Measurements from ENCODE around the gene PBX2. TPM values are rescaled to one million over a fixed set of nuclear protein-coding genes. Genes with fewer than 3 reads are reported as not detected.
A peak's percentile ranks its signal among the peaks of the same experiment; 100 is the strongest.
"Not testable (repeated sequence)": the region's sequence is repeated elsewhere in the genome, so short reads cannot be mapped to it uniquely, and the experiment has no call there.

The PBX2 gene
- total RNA-seq, 1 donor from 2014 or later: 91.9 TPM

DNA sequence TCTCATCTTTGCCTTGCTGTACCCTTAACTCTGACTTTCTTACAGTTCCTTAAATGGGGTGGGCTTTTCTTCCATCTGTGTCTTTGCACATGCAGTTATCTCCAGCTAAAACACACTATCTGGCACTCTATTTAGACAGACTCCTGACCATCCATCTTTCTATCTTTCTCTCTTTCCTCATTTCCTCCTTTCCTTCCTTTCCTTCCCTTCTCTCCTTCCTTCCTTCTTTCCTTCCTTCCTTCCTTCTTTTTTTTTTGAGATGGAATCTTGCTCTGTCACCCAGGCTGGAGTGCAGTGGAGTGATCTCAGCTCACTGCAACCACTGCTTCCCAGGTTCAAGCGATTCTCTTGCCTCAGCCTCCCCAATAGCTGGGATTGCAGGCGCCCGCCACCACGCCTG, 25.6 kb upstream of the PBX2 start:
- no peak for DNase-seq (ENCODE audit: low spot score)
- Mint-ChIP-seq H3K4me1 (ENCODE audit: low read depth) (no peaks in the 10 kb centered on the region), H3K27me3 (ENCODE audit: insufficient read depth) (peaks cover 10% of the 10 kb centered on the region), H3K27ac (no peak overlapping the region), H3K4me3 (no peak overlapping the region), H3K36me3 (ENCODE audit: low read depth) (no peaks in the 10 kb centered on the region), H3K9me3 (no peaks in the 10 kb centered on the region)
- intact Hi-C loops (cut with micrococcal nuclease): no loop called here

DNA sequence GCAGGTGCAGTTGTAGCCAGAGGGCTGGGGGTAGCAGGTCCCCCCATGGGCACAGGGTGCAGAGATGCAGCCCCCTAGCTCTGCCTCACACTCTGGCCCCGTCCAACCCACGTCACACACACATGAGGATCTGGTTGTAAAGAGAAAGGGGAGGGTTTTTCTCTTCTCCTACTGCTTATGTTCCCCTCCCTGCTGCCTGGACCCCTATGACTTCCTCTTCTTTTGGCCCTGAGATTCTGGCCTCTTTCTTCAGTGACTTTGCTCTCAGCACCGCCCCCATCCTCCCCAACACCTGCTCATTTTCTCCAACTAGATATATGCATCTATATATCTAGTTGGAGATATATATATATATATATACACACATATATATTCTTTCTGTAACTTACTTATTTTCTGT, 24.1 kb upstream of the PBX2 start:
- H3K27ac Mint-ChIP-seq: no peak overlapping the region
- H3K36me3 Mint-ChIP-seq (ENCODE audit: low read depth): no peaks in the 10 kb centered on the region
- intact Hi-C loops (cut with micrococcal nuclease): no loop called here
- no peak for DNase-seq (ENCODE audit: low spot score)
- no peaks in the 10 kb centered on the region for H3K9me3 Mint-ChIP-seq
- peaks cover 13% of the 10 kb centered on the region for H3K27me3 Mint-ChIP-seq (ENCODE audit: insufficient read depth)
- no peaks in the 10 kb centered on the region for H3K4me1 Mint-ChIP-seq (ENCODE audit: low read depth)
- no peak overlapping the region for H3K4me3 Mint-ChIP-seq

DNA sequence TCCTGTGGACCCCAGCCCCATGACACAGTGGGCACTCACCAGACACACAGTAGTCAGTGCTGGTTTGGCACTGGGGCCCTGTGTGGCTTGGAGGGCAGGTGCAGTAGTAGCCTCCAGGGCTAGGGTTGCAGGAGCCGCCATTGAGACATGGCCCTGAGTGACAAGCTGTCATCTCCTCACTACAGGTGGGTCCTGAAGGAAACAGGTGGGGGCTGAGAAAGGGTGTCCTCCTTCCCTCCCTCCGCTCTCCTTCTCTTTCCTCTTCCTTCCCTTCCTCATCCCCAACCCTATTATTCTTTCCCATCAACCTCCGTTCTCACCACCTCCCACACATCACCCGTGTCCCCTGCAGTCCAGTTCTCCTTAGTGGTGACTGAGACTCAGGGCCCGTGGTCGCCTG, 23.6 kb upstream of the PBX2 start:
- Mint-ChIP-seq H3K9me3 (no peaks in the 10 kb centered on the region), H3K27me3 (ENCODE audit: insufficient read depth) (peaks cover 13% of the 10 kb centered on the region), H3K36me3 (ENCODE audit: low read depth) (no peaks in the 10 kb centered on the region), H3K4me3 (no peak overlapping the region), H3K4me1 (ENCODE audit: low read depth) (no peaks in the 10 kb centered on the region), H3K27ac (no peak overlapping the region)
- no peak for DNase-seq (ENCODE audit: low spot score)
- intact Hi-C loops (cut with micrococcal nuclease): no loop called here

DNA sequence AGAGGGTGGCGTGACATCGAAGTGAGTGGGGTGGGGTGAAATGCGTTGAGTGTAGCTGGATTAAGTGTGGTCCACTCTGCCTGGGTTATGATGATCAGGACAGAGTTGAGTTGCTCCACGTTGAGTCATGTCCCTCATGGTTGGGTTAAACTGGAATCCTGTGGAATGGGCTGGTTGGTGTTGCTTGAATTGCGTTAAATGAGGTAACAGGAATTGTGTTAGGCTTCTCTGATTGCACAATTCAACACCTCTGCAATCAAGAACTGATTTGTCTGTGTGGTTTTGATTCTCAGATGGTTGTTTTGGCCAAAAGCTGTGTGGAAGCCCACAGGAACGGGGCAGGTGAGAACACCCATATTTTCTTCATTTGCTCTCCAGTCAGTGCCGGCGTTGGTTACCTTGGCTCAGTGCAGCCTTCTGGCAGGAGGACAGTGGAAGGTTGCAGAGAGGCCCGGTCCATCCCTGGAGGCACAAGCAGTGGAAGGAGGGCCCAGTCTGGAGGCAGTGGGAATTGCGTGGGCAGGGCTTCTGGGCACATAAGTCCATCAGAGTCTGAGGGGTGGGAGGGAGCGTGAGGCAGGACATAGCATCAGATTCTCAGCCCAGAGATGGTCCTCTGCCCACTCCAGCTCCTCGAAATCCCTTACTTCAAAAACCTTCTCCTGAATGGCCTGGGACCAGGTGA, 22.2 kb upstream of the PBX2 start:
- intact Hi-C loops (cut with micrococcal nuclease): no loop called here
- no peak overlapping the region for H3K27ac Mint-ChIP-seq

DNA sequence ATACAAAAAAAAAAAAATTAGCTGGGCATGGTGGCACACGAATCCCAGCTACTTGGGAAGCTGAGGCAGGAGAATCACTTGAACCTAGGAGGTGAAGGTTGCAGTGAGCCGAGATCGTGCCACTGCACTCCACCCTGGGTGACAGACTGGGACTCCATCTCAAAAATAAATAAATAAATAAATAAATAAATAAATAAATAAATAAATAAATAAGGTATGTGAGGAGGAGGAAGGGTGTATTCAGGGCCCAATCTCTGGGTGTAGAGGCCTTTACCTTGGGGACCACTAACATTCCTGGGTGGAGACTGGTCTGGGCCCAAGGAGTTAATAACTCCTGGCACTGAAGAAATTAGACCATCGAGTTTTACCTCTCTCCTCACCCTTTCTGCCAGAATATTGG, 21.4 kb upstream of the PBX2 start:
- H3K36me3 Mint-ChIP-seq (ENCODE audit: low read depth); DNase-seq (ENCODE audit: low spot score); H3K9me3 Mint-ChIP-seq; H3K4me3 Mint-ChIP-seq; H3K4me1 Mint-ChIP-seq (ENCODE audit: low read depth); intact Hi-C loops (cut with micrococcal nuclease); H3K27ac Mint-ChIP-seq: not testable (repeated sequence)
- peaks cover 20% of the 10 kb centered on the region for H3K27me3 Mint-ChIP-seq (ENCODE audit: insufficient read depth)

More for the DNA sequence above, 22.2 kb upstream of the PBX2 start:
- H3K36me3 Mint-ChIP-seq (ENCODE audit: low read depth): no peaks in the 10 kb centered on the region
- peaks cover 17% of the 10 kb centered on the region for H3K27me3 Mint-ChIP-seq (ENCODE audit: insufficient read depth)
- H3K4me1 Mint-ChIP-seq (ENCODE audit: low read depth): no peaks in the 10 kb centered on the region
- H3K4me3 Mint-ChIP-seq: no peak overlapping the region
- no peak for DNase-seq (ENCODE audit: low spot score)
- no peaks in the 10 kb centered on the region for H3K9me3 Mint-ChIP-seq

DNA sequence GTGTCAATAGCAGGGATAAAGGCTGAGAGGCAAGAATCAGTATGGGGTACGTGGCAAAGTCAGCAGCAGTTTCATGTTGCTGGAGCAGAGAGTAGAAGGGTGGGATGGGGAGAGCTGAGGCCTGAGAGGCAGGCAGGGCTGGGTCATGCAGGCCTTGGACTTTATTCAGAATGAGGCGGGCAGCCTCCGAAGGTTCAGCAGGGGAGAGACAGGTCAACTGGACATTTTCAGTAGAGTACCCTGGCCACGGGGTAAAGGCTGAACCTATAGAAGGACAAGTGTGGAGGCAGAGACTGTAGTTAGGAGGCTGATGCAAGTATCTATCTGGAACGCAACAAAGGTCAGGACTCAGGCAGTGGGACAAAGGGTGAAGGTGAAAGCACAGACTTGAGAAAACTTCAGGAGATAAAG, 20.2 kb upstream of the PBX2 start:
- DNase-seq (ENCODE audit: low spot score): no peak
- H3K27me3 Mint-ChIP-seq (ENCODE audit: insufficient read depth): peaks cover 23% of the 10 kb centered on the region
- intact Hi-C loops (cut with micrococcal nuclease): no loop called here
- no peak overlapping the region for H3K4me3 Mint-ChIP-seq
- H3K27ac Mint-ChIP-seq: no peak overlapping the region
- no peaks in the 10 kb centered on the region for H3K9me3 Mint-ChIP-seq
- H3K36me3 Mint-ChIP-seq (ENCODE audit: low read depth): no peaks in the 10 kb centered on the region
- no peaks in the 10 kb centered on the region for H3K4me1 Mint-ChIP-seq (ENCODE audit: low read depth)

DNA sequence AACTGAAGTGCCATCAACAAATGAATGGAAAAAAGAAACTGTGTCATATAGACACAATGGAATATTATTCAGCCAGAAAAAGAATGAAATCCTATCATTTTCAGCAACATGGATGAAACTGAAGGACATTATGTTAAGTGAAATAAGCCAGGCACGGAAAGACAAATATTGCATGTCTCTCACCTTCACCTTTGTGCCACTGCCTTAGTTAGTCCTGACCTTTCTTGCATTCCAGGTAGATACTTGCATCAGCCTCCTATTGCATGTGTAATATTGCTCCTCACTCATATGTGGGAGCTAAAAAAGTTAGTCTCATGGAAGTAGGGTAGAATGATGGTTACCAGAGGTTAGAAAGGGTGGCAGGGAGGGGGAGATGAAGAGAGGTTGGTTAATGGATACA, 19.0 kb upstream of the PBX2 start:
- DNase-seq (ENCODE audit: low spot score): no peak
- Mint-ChIP-seq H3K27ac (no peak overlapping the region), H3K4me1 (ENCODE audit: low read depth) (no peaks in the 10 kb centered on the region), H3K27me3 (ENCODE audit: insufficient read depth) (peaks cover 26% of the 10 kb centered on the region), H3K9me3 (no peaks in the 10 kb centered on the region), H3K4me3 (no peak overlapping the region), H3K36me3 (ENCODE audit: low read depth) (no peaks in the 10 kb centered on the region)
- intact Hi-C loops (cut with micrococcal nuclease): no loop called here

DNA sequence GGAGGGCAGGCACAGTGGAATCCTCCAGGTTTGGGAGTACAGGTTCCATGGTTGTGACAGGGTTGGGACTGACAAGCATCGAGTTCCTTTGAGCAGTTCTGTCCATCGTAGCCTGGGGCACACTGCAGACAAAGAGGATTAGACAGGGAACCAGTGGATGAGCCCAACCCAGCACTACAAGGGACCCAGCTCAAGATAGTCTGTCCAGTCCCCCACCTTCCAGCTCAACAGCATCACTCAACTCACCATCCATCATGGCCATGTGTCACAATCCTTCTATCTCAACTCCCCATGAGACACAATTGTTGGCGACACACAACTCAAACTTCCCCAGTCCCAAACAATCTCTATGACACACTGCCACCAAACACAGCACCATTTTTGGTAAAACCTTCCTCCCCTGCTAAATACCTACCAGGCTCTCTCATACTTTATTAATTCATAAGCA, 14.3 kb upstream of the PBX2 start:
- Mint-ChIP-seq H3K4me3 (no peak overlapping the region), H3K36me3 (ENCODE audit: low read depth) (no peaks in the 10 kb centered on the region), H3K27ac (no peak overlapping the region), H3K4me1 (ENCODE audit: low read depth) (no peaks in the 10 kb centered on the region), H3K27me3 (ENCODE audit: insufficient read depth) (peaks cover 23% of the 10 kb centered on the region), H3K9me3 (no peaks in the 10 kb centered on the region)
- DNase-seq (ENCODE audit: low spot score): no peak
- intact Hi-C loops (cut with micrococcal nuclease): no loop called here

DNA sequence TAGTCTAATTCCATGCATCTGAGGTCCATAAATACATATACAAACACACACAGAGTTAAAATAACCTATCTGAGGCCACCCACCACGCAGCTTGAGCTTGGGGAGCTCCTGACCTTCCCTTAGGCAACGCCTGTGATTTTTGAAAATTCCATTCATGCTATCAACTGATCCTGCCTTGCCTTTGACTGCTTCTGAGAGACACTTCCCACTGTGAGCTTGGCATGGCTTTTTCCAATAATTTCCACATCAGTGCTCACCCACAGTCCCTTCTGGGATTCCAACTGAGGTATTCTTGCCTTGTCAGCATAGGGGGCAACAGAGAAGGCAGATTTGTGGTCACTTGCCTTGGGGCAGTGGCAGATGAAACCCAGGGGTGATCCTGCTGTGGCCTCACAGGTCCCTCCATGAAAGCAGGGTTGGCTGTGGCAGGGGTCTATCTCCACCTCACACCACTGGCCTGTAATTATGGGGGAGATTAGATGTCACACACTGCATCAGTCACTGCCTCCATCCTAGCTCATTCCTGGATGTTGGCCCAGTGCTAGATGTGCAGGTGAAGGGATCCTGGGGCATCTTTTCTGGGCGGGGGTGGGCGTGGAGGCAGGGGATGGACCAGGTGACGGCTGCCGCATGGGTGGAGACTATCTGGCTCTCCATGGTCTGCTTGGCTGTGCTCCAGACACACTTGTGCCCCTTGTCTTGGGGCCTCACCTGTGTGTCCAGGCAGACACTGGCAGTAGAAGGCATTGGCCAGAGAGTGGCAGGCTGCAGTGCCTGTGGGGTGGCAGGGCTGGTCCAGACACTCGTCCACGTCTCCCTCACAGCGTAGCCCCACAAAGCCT, 13.6 kb upstream of the PBX2 start:
- H3K27ac Mint-ChIP-seq: no peak overlapping the region
- DNase-seq (ENCODE audit: low spot score): no peak
- no peaks in the 10 kb centered on the region for H3K9me3 Mint-ChIP-seq
- no peaks in the 10 kb centered on the region for H3K36me3 Mint-ChIP-seq (ENCODE audit: low read depth)
- H3K4me3 Mint-ChIP-seq: no peak overlapping the region
- H3K27me3 Mint-ChIP-seq (ENCODE audit: insufficient read depth): peaks cover 25% of the 10 kb centered on the region
- H3K4me1 Mint-ChIP-seq (ENCODE audit: low read depth): no peaks in the 10 kb centered on the region
- intact Hi-C loops (cut with micrococcal nuclease): no loop called here

DNA sequence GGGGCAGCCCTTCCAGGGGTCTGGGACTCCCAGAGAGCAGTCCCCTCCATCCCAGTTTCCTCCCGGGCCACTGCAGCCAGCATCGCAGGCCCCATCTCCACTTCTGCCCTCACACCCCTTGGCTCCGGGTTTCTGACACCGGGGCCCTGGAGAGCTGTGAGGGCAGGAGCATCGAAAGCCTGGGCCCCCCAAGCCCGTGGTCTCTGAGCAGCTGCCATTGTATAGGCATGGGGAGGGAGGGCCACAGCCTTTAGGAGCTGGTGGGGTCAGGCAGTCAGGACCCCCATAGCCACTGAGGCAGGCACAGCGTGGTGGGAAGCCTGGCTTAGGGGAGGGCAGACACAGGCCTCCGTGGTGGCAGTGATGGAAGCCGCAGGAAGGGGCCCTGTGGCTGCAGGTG, 12.2 kb upstream of the PBX2 start:
- H3K36me3 Mint-ChIP-seq (ENCODE audit: low read depth): no peaks in the 10 kb centered on the region
- H3K4me1 Mint-ChIP-seq (ENCODE audit: low read depth): no peaks in the 10 kb centered on the region
- DNase-seq (ENCODE audit: low spot score): no peak
- intact Hi-C loops (cut with micrococcal nuclease): no loop called here
- H3K4me3 Mint-ChIP-seq: no peak overlapping the region
- H3K27ac Mint-ChIP-seq: no peak overlapping the region
- peaks cover 21% of the 10 kb centered on the region for H3K27me3 Mint-ChIP-seq (ENCODE audit: insufficient read depth)
- no peaks in the 10 kb centered on the region for H3K9me3 Mint-ChIP-seq

DNA sequence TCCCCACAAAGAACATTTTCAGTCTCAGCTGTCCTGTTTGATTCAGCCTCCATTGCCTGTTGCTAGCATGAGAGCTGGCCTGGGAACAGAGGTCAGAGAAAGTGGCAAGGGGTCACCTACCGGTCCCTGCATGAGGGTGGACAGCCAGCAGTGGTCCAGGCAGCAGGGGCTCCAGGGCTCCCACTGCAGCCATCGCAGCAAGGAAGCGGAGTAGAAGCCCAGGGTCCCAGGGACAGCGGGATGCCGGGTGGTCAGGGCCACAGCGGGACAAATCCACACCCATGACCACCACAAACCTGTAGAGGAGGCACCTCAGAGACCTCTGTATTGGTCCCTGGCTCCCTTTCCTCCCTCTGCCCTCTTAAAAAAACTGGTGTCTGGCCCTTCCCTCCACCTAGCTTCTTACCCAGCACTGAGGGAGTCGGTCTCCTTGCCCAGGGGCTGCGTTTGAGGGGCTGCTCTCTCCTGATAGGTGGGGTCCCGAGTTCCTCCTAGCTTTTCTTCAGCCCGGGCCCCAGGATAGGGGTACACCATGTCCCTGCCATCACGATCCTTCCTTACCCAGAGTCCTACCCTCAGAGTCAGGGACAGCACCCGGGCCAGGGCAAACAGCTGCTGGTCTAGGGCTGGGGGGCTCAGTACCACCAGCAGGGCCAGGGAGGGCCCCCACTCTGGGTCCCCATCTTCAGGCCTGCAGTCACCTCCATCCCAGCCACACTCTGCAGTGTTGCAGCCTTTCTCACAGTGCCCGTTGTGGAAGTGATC, 10.9 kb upstream of the PBX2 start:
- no peak for DNase-seq (ENCODE audit: low spot score)
- Mint-ChIP-seq H3K4me3 (no peak overlapping the region), H3K27me3 (ENCODE audit: insufficient read depth) (peaks cover 17% of the 10 kb centered on the region), H3K27ac (no peak overlapping the region), H3K36me3 (ENCODE audit: low read depth) (no peaks in the 10 kb centered on the region), H3K9me3 (no peaks in the 10 kb centered on the region), H3K4me1 (ENCODE audit: low read depth) (peaks cover 10% of the 10 kb centered on the region)
- intact Hi-C loops (cut with micrococcal nuclease): no loop called here

DNA sequence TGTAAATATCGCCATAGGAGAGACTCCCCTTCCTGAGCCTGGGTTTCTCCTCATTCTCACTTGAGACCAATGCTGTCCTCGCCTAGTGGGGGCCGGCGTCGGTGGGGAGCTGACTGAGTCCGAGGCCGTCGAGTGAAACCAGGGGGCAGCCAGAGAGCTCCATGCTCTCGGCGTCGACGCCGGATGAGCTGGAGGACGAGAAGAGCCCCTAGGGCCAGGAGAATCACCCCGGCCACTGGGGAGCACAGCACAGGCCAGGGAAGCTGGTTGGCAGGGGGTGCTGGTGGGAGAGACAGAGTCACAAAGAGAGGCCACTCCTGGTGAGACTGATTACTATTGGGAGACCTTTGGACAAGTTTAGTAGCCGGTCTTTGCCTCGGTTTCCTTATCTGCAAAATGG, 8.9 kb upstream of the PBX2 start:
- Mint-ChIP-seq H3K27me3 (ENCODE audit: insufficient read depth) (peaks cover 5% of the 10 kb centered on the region), H3K4me3 (no peak overlapping the region), H3K36me3 (ENCODE audit: low read depth) (no peaks in the 10 kb centered on the region), H3K9me3 (no peaks in the 10 kb centered on the region), H3K27ac (no peak overlapping the region), H3K4me1 (ENCODE audit: low read depth) (peaks cover 26% of the 10 kb centered on the region)
- no peak for DNase-seq (ENCODE audit: low spot score)
- intact Hi-C loops (cut with micrococcal nuclease): loop anchor here (5.0 kb wide), 3 partner anchors 58 to 1193 kb away; partner anchors contain the start of genes KIFC1, NELFE and SKIC2

DNA sequence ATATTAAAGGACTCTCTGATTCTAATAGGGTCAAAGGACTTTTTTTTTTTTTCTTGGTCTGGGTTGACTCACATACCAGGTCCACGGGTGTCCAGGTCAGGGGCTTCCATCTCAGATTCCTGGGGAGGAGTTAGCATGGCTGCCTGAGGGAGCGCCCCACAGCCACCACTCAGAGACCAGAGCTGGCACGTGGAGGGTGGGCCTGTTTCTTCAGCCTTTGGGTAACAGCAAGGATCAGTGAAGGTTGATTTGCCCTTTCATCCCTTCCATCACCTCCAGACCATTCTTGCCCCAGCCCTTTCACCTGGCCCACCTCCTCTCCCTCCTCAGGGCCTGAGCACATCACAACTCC, 8.3 kb upstream of the PBX2 start:
- peak overlapping the region; percentile 56 for H3K4me3 Mint-ChIP-seq
- H3K36me3 Mint-ChIP-seq (ENCODE audit: low read depth): no peaks in the 10 kb centered on the region
- no peak overlapping the region for H3K27ac Mint-ChIP-seq
- intact Hi-C loops (cut with micrococcal nuclease): loop anchor here (5.0 kb wide), 3 partner anchors 59 to 1194 kb away; partner anchors contain the start of genes KIFC1, NELFE and SKIC2
- H3K4me1 Mint-ChIP-seq (ENCODE audit: low read depth): peaks cover 31% of the 10 kb centered on the region
- peaks cover 5% of the 10 kb centered on the region for H3K27me3 Mint-ChIP-seq (ENCODE audit: insufficient read depth)
- no peaks in the 10 kb centered on the region for H3K9me3 Mint-ChIP-seq
- DNase-seq (ENCODE audit: low spot score): no peak

Data from activated T-helper 1 cell treated with anti-CD3 and anti-CD28 coated beads, Interleukin-12 subunit alpha, Interleukin-12 subunit beta, Interleukin-2, Interleukin-4 antibody, amounts not matched to agents 30 ng/mL and 10 ng/mL and 1 ng/mL, durations not matched to agents 14 hours and 24 hours and 36 hours (primary cell).